Calu3 (cell line): ENCODE results near the gene PSMA8. TPM values are rescaled to one million over a fixed set of nuclear protein-coding genes. Genes with fewer than 3 reads are reported as not detected.
A peak's percentile ranks its signal among the peaks of the same experiment; 100 is the strongest.
"Not testable (repeated sequence)": the region's sequence is repeated elsewhere in the genome, so short reads cannot be mapped to it uniquely, and the experiment has no call there.

Experiments used
- BruUV-seq: library from RNA; stranded (reverse); fragments of 400-500 nt; replicated peaks from 2 replicates; lab custom pipeline; 2021; lab: Mats Ljungman, UMichigan
- CTCF ChIA-PET: fragments of 300-600 bp; sonication (Branson Sonifier 250); formaldehyde crosslinking; loops from one replicate; lab custom pipeline; 2022; ENCODE audit warnings: antibody characterized with exemption; lab: Charles Lee
- DNase-seq: peaks from one replicate; pipeline ENCODE4 v3.0.0; 2022
- H3K27ac Mint-ChIP-seq: one replicate; pipeline ENCODE4 v1.8.0; 2022; ENCODE audit warnings: mixed read lengths; ENCODE audit not compliant: unreplicated experiment
- H3K27me3 Mint-ChIP-seq: one replicate; pipeline ENCODE4 v1.8.0; 2022; ENCODE audit warnings: mixed read lengths; ENCODE audit not compliant: unreplicated experiment
- H3K36me3 Mint-ChIP-seq: one replicate; pipeline ENCODE4 v1.8.0; 2022; ENCODE audit warnings: mild to moderate bottlenecking, moderate library complexity, mixed read lengths; ENCODE audit not compliant: insufficient read depth, unreplicated experiment
- H3K4me1 Mint-ChIP-seq: one replicate; pipeline ENCODE4 v1.8.0; 2022; ENCODE audit warnings: mild to moderate bottlenecking, low read depth, mixed read lengths; ENCODE audit not compliant: unreplicated experiment
- H3K4me3 Mint-ChIP-seq: one replicate; pipeline ENCODE4 v1.8.0; 2022; ENCODE audit warnings: mild to moderate bottlenecking, low read depth, moderate library complexity, mixed read lengths; ENCODE audit not compliant: unreplicated experiment
- H3K9me3 Mint-ChIP-seq: one replicate; pipeline ENCODE4 v1.8.0; 2022; ENCODE audit warnings: low read depth, mixed read lengths; ENCODE audit not compliant: unreplicated experiment
- intact Hi-C: fragments of 100-400 bp; cut with micrococcal nuclease; formaldehyde crosslinking; loops from one replicate; pipeline ENCODE4 v1.10.0; 2022; ENCODE audit not compliant: unreplicated experiment
- total RNA-seq: library from RNA; stranded (reverse); gene quantifications from 2 replicates; pipeline ENCODE4 v1.2.3, GENCODE V29; 2022
- TF ChIP-seq, protein P1 (sequence below): fragments of 200-600 bp; IDR thresholded peaks from one replicate; pipeline ENCODE4 v1.8.0; 2022; ENCODE audit warnings: antibody characterized with exemption; ENCODE audit not compliant: unreplicated experiment

The PSMA8 gene
- total RNA-seq, 1 experiment from 2014 or later = not detected

DNA sequence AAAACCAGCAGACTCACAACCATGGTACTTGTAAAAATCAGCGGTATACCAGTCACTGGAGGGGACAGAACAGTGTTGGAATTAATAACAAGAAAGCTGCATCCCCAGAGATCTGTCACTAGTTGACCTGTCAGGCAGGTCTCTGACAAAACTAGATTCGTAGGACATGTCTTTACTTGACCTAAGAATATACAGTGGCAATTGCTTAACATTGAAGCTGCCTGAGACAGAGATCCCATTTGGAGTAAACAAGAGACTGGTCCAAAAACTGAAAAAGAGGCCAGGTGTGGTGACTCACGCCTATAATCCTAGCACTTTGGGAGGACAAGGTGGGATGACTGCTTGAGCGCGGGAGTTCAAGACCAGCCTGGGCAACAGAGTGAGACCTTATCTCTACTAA, 36.1 kb upstream of the PSMA8 start:
- TF ChIP-seq, protein P1, sequence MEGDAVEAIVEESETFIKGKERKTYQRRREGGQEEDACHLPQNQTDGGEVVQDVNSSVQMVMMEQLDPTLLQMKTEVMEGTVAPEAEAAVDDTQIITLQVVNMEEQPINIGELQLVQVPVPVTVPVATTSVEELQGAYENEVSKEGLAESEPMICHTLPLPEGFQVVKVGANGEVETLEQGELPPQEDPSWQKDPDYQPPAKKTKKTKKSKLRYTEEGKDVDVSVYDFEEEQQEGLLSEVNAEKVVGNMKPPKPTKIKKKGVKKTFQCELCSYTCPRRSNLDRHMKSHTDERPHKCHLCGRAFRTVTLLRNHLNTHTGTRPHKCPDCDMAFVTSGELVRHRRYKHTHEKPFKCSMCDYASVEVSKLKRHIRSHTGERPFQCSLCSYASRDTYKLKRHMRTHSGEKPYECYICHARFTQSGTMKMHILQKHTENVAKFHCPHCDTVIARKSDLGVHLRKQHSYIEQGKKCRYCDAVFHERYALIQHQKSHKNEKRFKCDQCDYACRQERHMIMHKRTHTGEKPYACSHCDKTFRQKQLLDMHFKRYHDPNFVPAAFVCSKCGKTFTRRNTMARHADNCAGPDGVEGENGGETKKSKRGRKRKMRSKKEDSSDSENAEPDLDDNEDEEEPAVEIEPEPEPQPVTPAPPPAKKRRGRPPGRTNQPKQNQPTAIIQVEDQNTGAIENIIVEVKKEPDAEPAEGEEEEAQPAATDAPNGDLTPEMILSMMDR = no peak
- no peaks in the 10 kb centered on the region for H3K27me3 Mint-ChIP-seq
- H3K36me3 Mint-ChIP-seq = no peaks in the 10 kb centered on the region
- H3K4me3 Mint-ChIP-seq = no peak overlapping the region
- no peaks in the 10 kb centered on the region for H3K4me1 Mint-ChIP-seq
- DNase-seq = no peak
- intact Hi-C loops = no loop called here
- CTCF ChIA-PET = no interaction called here
- H3K9me3 Mint-ChIP-seq = peaks cover 2% of the 10 kb centered on the region
- BruUV-seq = no TSS peak
- no peak overlapping the region for H3K27ac Mint-ChIP-seq

DNA sequence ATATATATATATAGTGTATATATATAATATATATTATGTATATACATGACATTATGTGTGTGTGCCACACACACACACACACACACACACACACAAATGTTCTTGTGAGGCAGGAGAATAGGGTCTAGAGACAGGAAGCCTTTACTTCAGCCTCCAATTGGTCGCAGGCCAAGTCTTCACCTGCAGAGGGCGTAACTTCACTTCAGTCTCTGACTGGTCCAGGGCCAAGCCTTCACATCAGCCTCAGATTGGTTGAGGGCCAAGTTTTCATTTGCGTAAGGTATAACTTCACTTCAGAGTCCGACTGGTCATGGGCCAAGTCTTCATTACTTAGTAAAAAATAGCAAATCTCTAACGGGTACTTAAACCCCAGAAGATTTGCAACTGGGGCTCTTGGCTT, 30.1 kb upstream of the PSMA8 start:
- intact Hi-C loops = no loop called here
- no peaks in the 10 kb centered on the region for H3K27me3 Mint-ChIP-seq
- BruUV-seq = no TSS peak

DNA sequence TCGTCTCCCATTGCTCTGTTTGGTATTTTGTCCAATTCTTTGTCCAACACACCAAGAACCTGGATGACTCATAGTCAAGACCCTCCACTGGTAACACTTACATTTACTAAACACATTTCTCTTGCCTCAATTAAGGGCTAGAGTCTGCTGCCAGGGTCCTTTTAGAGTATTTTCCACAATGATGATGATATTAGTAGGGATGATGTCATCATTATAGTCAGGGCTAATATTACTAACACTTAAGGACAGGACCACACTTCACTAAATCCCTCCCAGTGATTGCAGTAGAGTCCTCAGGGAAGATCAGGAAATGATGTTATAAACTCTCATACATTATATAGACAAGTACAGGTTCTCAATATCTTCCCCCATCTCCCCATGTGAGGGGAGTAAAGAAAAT, 29.6 kb upstream of the PSMA8 start:
- no peak overlapping the region for H3K4me3 Mint-ChIP-seq
- H3K36me3 Mint-ChIP-seq = no peaks in the 10 kb centered on the region
- H3K27ac Mint-ChIP-seq = no peak overlapping the region
- CTCF ChIA-PET = no interaction called here
- BruUV-seq = no TSS peak
- H3K27me3 Mint-ChIP-seq = no peaks in the 10 kb centered on the region
- DNase-seq = no peak
- H3K9me3 Mint-ChIP-seq = peaks cover 2% of the 10 kb centered on the region
- H3K4me1 Mint-ChIP-seq = no peaks in the 10 kb centered on the region
- intact Hi-C loops = no loop called here
- TF ChIP-seq, protein P1 = no peak

More for the DNA sequence above, 30.1 kb upstream of the PSMA8 start:
- Mint-ChIP-seq H3K4me3 (no peak overlapping the region), H3K9me3 (peaks cover 2% of the 10 kb centered on the region), H3K4me1 (no peaks in the 10 kb centered on the region), H3K27ac (no peak overlapping the region), H3K36me3 (no peaks in the 10 kb centered on the region)
- TF ChIP-seq, protein P1 = peak; percentile 24
- CTCF ChIA-PET = no interaction called here
- no peak for DNase-seq

DNA sequence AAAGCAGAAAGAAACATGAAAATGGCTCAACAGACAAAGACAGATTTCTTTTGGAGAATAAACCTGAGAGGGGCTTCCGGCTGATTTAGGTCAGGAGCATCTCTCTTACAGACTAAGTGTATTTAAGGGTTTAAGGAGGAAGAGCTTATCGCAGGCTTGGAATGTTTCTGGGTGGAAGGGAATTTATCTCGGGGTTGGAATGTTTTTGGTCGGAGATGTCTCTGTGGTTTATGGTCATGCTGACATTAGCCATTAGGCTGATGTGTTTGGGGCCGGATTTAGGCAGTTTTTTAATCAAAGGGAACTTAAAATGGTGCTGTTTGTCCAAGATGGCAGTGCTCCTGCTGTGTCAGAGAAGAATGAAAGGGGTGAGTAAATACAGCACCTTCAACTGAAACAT, 14.4 kb upstream of the PSMA8 start:
- Mint-ChIP-seq H3K36me3 (no peaks in the 10 kb centered on the region), H3K4me3 (no peak overlapping the region), H3K4me1 (no peaks in the 10 kb centered on the region), H3K27ac (no peak overlapping the region), H3K27me3 (peaks cover 37% of the 10 kb centered on the region), H3K9me3 (no peaks in the 10 kb centered on the region)
- TF ChIP-seq, protein P1 = no peak
- CTCF ChIA-PET = no interaction called here
- no TSS peak for BruUV-seq
- intact Hi-C loops = no loop called here
- no peak for DNase-seq

DNA sequence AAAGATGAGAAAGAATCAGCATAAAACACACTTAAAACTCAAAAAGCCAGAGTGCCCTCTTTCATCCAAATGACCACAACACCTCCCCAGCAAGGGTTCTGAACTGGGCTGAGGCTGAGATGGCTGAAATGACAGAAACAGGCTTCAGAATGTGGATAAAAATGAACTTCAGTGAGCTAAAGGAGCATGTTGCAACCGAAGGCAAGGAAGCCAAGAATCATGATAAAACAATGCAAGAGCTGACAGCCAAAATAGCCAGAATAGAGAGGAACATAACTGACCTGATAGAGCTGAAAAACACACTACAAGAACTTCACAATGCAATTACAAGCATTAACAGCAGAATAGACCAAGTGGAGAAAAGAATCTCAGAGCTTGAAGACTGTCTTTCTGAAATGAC, 12.2 kb upstream of the PSMA8 start:
- no TSS peak for BruUV-seq
- Mint-ChIP-seq H3K4me1 (no peaks in the 10 kb centered on the region), H3K4me3 (no peak overlapping the region), H3K9me3 (no peaks in the 10 kb centered on the region), H3K27ac (no peak overlapping the region), H3K36me3 (no peaks in the 10 kb centered on the region), H3K27me3 (peaks cover 37% of the 10 kb centered on the region)
- intact Hi-C loops = no loop called here
- TF ChIP-seq, protein P1 = no peak
- CTCF ChIA-PET = no interaction called here
- DNase-seq = no peak

DNA sequence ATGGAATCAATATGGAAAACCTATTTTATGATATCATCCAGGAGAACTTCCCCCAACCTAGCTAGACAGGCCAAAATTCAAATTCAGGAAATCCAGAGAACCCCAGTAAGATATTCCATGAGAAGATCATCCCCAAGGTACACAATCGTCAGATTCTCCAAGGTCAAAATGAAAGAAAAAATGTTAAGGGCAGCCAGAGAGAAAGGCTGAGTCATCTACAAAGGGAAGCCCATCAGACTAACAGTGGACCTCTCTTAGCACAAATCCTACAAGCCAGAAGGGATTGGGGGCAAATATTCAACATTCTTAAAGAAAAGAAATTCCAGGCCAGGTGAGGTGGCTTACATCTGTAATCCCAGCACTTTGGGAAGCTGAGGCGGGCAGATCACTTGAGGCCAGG, 11.7 kb upstream of the PSMA8 start:
- CTCF ChIA-PET, BruUV-seq, H3K9me3 Mint-ChIP-seq, H3K36me3 Mint-ChIP-seq, DNase-seq, intact Hi-C loops, H3K27ac Mint-ChIP-seq, H3K4me3 Mint-ChIP-seq, H3K4me1 Mint-ChIP-seq: not testable (repeated sequence)
- peaks cover 37% of the 10 kb centered on the region for H3K27me3 Mint-ChIP-seq
